ENCODE measurements around the gene OPCML.

The OPCML gene

GRCh38 chr11:133265530-133266035 is 266.7 kb downstream of the OPCML start:
- ATAC-seq = no peak
- TF ChIP-seq PPARA (CRISPR knock-in tag; IDR thresholded peaks at IDR 0.05; ENCODE audit: borderline replicate concordance) (no peak), POU6F1 (CRISPR knock-in tag; IDR thresholded peaks at IDR 0.05; ENCODE audit: borderline replicate concordance, low read depth) (no peak), TOX (CRISPR knock-in tag; IDR thresholded peaks at IDR 0.05; ENCODE audit: borderline replicate concordance) (no peak), TCF4 (CRISPR knock-in tag; IDR thresholded peaks at IDR 0.05; ENCODE audit: borderline replicate concordance) (no peak), ISL1 (CRISPR knock-in tag; IDR thresholded peaks at IDR 0.05) (no peak), TSHZ2 (CRISPR knock-in tag; IDR thresholded peaks at IDR 0.05) (no peak), OSR1 (CRISPR knock-in tag; IDR thresholded peaks at IDR 0.05) (no peak), ESRRG (CRISPR knock-in tag; IDR thresholded peaks at IDR 0.05) (no peak), ZFP30 (CRISPR knock-in tag; IDR thresholded peaks at IDR 0.05) (no peak), SNAI2 (CRISPR knock-in tag; IDR thresholded peaks at IDR 0.05) (no peak), ZNF565 (CRISPR knock-in tag; conservative IDR thresholded peaks at IDR 0.05; ENCODE audit: low read depth) (no peak), ARNTL (CRISPR knock-in tag; IDR thresholded peaks at IDR 0.05; ENCODE audit: borderline replicate concordance, low read depth) (no peak), CREB5 (CRISPR knock-in tag; IDR thresholded peaks at IDR 0.05; ENCODE audit: low read depth) (no peak), GLIS3 (CRISPR knock-in tag; IDR thresholded peaks at IDR 0.05) (no peak), ZNF70 (CRISPR knock-in tag; IDR thresholded peaks at IDR 0.05) (no peak), RARB (CRISPR knock-in tag; IDR thresholded peaks at IDR 0.05) (no peak), PATZ1 (CRISPR knock-in tag; IDR thresholded peaks at IDR 0.05; ENCODE audit: borderline replicate concordance) (no peak), ZNF8 (CRISPR knock-in tag; IDR thresholded peaks at IDR 0.05) (no peak), ZC3H10 (CRISPR knock-in tag; IDR thresholded peaks at IDR 0.05) (no peak)
- TF ChIP-seq, protein P1, sequence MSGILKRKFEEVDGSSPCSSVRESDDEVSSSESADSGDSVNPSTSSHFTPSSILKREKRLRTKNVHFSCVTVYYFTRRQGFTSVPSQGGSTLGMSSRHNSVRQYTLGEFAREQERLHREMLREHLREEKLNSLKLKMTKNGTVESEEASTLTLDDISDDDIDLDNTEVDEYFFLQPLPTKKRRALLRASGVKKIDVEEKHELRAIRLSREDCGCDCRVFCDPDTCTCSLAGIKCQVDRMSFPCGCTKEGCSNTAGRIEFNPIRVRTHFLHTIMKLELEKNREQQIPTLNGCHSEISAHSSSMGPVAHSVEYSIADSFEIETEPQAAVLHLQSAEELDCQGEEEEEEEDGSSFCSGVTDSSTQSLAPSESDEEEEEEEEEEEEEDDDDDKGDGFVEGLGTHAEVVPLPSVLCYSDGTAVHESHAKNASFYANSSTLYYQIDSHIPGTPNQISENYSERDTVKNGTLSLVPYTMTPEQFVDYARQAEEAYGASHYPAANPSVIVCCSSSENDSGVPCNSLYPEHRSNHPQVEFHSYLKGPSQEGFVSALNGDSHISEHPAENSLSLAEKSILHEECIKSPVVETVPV (CRISPR knock-in tag; IDR thresholded peaks at IDR 0.05) = no peak

GRCh38 chr11:133263332-133263731 is 269.0 kb downstream of the OPCML start:
- TF ChIP-seq OSR1 (CRISPR knock-in tag; IDR thresholded peaks at IDR 0.05) (no peak), ZNF8 (CRISPR knock-in tag; IDR thresholded peaks at IDR 0.05) (no peak), ISL1 (CRISPR knock-in tag; IDR thresholded peaks at IDR 0.05) (no peak), GLIS3 (CRISPR knock-in tag; IDR thresholded peaks at IDR 0.05) (no peak), TOX (CRISPR knock-in tag; IDR thresholded peaks at IDR 0.05; ENCODE audit: borderline replicate concordance) (no peak), CREB5 (CRISPR knock-in tag; IDR thresholded peaks at IDR 0.05; ENCODE audit: low read depth) (no peak), POU6F1 (CRISPR knock-in tag; IDR thresholded peaks at IDR 0.05; ENCODE audit: borderline replicate concordance, low read depth) (no peak), CSDC2 (CRISPR knock-in tag; IDR thresholded peaks at IDR 0.05) (no peak), ZNF565 (CRISPR knock-in tag; conservative IDR thresholded peaks at IDR 0.05; ENCODE audit: low read depth) (no peak), BACH2 (CRISPR knock-in tag; IDR thresholded peaks at IDR 0.05; ENCODE audit: borderline replicate concordance) (no peak), TSHZ2 (CRISPR knock-in tag; IDR thresholded peaks at IDR 0.05) (no peak), TCF4 (CRISPR knock-in tag; IDR thresholded peaks at IDR 0.05; ENCODE audit: borderline replicate concordance) (no peak)

More at GRCh38 chr11:133263332-133263731, 269.0 kb downstream of the OPCML start:
- ATAC-seq = no peak

All from SK-N-SH treated with all-trans-retinoic acid at 6 μM for 48 hours (cell line).